Smooth muscle cell of the brain vasculature (primary cell): ENCODE measurements around the gene RERE.

Experiments used
- DNase-seq: peaks from one replicate; pipeline ENCODE4 v3.0.0-alpha.2; 2012; ENCODE audit warnings: low read depth, low spot score

RERE gene

GRCh38 chr1:8667869-8668594 lies 149.4 kb downstream of the RERE start:
- DNase-seq, result no peak

- no peak for DNase-seq
These were observed 150.9 kb downstream of the RERE start for GRCh38 chr1:8666389-8667167.

GRCh38 chr1:8665833-8666232 lies 151.6 kb downstream of the RERE start:
- no peak for DNase-seq

GRCh38 chr1:8664887-8665286 lies 152.6 kb downstream of the RERE start:
- no peak for DNase-seq

GRCh38 chr1:8663915-8664329 lies 153.5 kb downstream of the RERE start:
- DNase-seq, result no peak

- DNase-seq, result no peak
These were observed 154.2 kb downstream of the RERE start for GRCh38 chr1:8663090-8663802.

GRCh38 chr1:8662380-8663072 lies 154.9 kb downstream of the RERE start:
- DNase-seq, result no peak

- peak; percentile 62 for DNase-seq
These were observed 156.0 kb downstream of the RERE start for GRCh38 chr1:8661185-8662110.

- peak; percentile 46 for DNase-seq
These were observed 157.0 kb downstream of the RERE start for GRCh38 chr1:8660411-8660828.

GRCh38 chr1:8659593-8659992 lies 157.8 kb downstream of the RERE start:
- no peak for DNase-seq

GRCh38 chr1:8653878-8654277 lies 163.6 kb downstream of the RERE start:
- no peak for DNase-seq

- no peak for DNase-seq
These were observed 164.9 kb downstream of the RERE start for GRCh38 chr1:8652467-8653046.

- DNase-seq, result no peak
These were observed 165.5 kb downstream of the RERE start for GRCh38 chr1:8651962-8652361.

- DNase-seq, result no peak
These were observed 166.1 kb downstream of the RERE start for GRCh38 chr1:8651236-8651890.

- no peak for DNase-seq
These were observed 167.6 kb downstream of the RERE start for GRCh38 chr1:8649875-8650274.

- DNase-seq, result no peak
These were observed 168.4 kb downstream of the RERE start for GRCh38 chr1:8649027-8649426.

GRCh38 chr1:8646996-8647395 lies 170.4 kb downstream of the RERE start:
- DNase-seq, result no peak

GRCh38 chr1:8646189-8646588 lies 171.3 kb downstream of the RERE start:
- DNase-seq, result no peak
